C4-2B (cell line): ENCODE data around the gene DGKD.

Experiments used
- H3K27ac ChIP-seq: fragments of 450-650 bp; 2 replicates; pipeline ENCODE4 v1.5.1; 2017
- ZFX ChIP-seq: fragments of 450-650 bp; IDR thresholded peaks from 2 replicates; pipeline ENCODE4 v1.6.1; 2017
- TF ChIP-seq, protein P1 (sequence below): fragments of 450-650 bp; conservative IDR thresholded peaks from 2 replicates; pipeline ENCODE4 v1.5.1; 2017; ENCODE audit warnings: mild to moderate bottlenecking

Gene DGKD

DNA sequence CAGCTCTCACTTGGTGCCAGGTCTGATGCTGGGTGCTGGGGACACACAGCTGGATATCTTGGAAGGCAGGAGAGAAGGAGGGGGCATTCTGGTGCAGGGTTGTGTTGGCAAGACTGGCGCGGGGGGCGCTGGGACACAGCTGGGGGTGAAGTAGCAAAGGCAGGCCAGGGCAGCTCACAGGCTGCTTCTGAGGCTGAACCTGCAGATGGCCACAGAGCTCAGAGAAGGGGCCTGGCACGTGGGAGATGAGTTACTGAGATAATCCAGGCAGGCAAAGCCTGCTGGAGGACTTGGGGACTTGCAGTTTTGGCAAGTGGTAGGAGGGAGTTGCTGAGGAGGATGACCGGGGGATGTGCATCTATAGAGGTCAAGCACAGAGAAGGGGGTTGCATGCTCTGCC is 16.2 kb upstream of the DGKD start:
- no peak for TF ChIP-seq ZFX
- H3K27ac ChIP-seq = no peak overlapping the region

GRCh38 chr2:233338812-233339368 is 15.4 kb upstream of the DGKD start:
- H3K27ac ChIP-seq = no peak overlapping the region
- TF ChIP-seq, protein P1, sequence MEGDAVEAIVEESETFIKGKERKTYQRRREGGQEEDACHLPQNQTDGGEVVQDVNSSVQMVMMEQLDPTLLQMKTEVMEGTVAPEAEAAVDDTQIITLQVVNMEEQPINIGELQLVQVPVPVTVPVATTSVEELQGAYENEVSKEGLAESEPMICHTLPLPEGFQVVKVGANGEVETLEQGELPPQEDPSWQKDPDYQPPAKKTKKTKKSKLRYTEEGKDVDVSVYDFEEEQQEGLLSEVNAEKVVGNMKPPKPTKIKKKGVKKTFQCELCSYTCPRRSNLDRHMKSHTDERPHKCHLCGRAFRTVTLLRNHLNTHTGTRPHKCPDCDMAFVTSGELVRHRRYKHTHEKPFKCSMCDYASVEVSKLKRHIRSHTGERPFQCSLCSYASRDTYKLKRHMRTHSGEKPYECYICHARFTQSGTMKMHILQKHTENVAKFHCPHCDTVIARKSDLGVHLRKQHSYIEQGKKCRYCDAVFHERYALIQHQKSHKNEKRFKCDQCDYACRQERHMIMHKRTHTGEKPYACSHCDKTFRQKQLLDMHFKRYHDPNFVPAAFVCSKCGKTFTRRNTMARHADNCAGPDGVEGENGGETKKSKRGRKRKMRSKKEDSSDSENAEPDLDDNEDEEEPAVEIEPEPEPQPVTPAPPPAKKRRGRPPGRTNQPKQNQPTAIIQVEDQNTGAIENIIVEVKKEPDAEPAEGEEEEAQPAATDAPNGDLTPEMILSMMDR = no peak
- TF ChIP-seq ZFX = no peak

DNA sequence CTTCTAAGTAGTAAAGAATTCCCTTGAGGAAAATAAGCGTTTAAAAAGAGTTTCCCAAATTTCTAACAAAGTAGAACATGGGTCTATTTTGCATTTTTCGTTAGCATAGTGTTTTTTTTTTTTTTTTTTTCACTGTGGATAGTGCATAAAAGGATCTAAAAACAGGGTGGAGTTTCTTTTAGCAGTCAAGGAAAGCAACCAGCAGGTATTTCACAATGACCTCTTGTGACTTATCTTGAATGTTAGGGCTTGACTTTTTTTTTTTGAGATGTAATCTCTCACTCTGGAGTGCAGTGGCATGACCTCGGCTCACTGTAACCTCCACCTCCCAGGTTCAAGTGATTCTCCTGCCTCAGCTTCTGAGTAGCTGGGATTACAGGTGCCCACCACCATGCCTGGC is 14.9 kb upstream of the DGKD start:
- no peak overlapping the region for H3K27ac ChIP-seq
- TF ChIP-seq, protein P1 = no peak
- TF ChIP-seq ZFX = no peak

DNA sequence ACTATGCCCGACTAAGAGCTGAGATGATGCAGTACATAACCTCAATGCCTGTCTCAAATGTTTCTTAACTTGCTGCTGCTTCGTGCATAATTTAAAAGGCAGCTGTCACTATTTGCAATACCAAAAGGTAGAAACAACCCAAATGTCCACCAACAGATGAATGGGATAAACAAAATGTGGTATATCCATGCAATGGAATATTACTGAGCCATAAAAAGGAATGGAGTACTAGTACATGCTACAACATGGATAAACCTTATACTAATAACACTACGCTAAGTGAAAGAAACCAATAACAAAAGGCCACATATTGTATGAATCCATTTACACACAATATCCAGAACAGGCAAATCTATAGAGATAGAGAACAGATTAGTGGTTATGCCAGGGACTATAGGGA is 13.0 kb upstream of the DGKD start:
- H3K27ac ChIP-seq = no peak overlapping the region
- no peak for TF ChIP-seq ZFX
- TF ChIP-seq, protein P1 = no peak

DNA sequence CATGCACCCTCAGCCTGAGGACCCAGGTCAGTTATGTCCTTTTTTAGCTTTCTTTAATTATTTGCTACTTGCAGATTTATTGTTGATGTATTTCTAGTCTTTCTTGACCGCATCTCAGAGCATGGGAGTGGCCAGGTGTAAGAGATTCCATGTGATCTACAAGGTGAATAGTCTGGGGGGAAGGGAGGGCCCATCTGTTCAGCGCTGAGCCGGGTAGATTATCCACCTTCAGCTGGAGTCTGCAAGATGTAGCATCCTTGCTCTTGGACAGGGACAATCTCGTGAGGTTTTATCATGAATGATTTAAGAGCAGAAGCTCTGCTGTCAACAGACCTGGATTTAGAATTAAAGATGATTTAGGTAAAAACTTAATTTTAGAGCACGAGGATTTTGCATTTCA is 12.0 kb upstream of the DGKD start:
- no peak for TF ChIP-seq ZFX
- TF ChIP-seq, protein P1 = no peak
- H3K27ac ChIP-seq = no peak overlapping the region

GRCh38 chr2:233343171-233343705 is 11.1 kb upstream of the DGKD start:
- no peak for TF ChIP-seq ZFX
- TF ChIP-seq, protein P1 = no peak
- H3K27ac ChIP-seq = no peak overlapping the region

GRCh38 chr2:233346376-233346775 is 7.9 kb upstream of the DGKD start:
- no peak overlapping the region for H3K27ac ChIP-seq
- TF ChIP-seq ZFX = no peak
- TF ChIP-seq, protein P1 = no peak

- no peak for TF ChIP-seq ZFX
- TF ChIP-seq, protein P1 = no peak
- no peak overlapping the region for H3K27ac ChIP-seq
Observed at GRCh38 chr2:233346930-233347329, 7.4 kb upstream of the DGKD start.
